HG03175 (cell line): ENCODE results near the gene BLOC1S6.

Experiments
- ATAC-seq: cut with Tn5 transposase; IDR thresholded peaks from one replicate; pipeline ENCODE4 v1.9.1; 2021; ENCODE audit warnings: mild to moderate bottlenecking, moderate library complexity; ENCODE audit not compliant: unreplicated experiment

BLOC1S6 gene, protein sequence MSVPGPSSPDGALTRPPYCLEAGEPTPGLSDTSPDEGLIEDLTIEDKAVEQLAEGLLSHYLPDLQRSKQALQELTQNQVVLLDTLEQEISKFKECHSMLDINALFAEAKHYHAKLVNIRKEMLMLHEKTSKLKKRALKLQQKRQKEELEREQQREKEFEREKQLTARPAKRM

GRCh38 chr15:45587095-45587862, at the start of gene BLOC1S6:
Gene BLOC1S6, plus strand, starts transcription at chr15:45587379. Its CDS starts 65 bp downstream, at chr15:45587444.
- peak; percentile 87 for ATAC-seq

DNA sequence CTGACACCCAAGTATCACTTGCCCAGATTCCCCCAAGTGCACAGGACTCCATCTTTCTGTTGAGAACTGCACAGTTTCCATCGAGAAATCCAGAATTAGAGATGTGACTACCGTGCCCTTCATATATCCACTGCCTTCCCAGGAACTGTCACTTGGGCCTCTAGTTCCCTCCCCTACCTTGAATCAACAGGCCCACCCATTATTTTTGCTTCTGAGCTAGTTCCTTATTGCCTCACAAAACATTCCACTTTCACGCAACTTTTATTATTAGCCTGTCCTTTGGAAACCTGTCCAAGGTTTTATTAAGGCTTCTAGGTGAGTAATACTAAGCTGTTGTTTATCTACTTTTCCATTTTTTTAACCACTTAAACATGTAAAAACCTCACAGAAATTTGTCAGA, 47.5 kb upstream of the BLOC1S6 start:
- no peak for ATAC-seq

- no peak for ATAC-seq
Measured at GRCh38 chr15:45540531-45540930, 46.6 kb upstream of the BLOC1S6 start.

DNA sequence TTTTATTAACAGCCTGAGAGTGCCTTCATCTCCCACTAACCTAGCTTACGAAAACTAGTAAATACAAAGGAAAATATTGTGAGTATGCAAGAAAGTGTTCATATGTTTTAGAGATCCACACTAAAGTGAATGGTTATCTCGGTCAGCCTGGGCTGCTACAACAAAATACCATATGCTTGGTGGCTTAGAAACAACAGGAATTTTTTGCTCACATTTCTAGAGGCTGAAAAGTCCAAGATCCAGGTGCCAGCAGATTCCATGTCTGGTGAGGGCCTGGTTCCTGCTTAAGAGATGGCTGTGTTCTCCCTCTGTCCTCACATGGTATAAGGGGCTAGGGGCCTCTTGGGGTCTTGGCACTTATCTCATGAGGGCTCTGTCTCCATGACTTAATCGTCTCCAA, 44.1 kb upstream of the BLOC1S6 start:
- no peak for ATAC-seq

DNA sequence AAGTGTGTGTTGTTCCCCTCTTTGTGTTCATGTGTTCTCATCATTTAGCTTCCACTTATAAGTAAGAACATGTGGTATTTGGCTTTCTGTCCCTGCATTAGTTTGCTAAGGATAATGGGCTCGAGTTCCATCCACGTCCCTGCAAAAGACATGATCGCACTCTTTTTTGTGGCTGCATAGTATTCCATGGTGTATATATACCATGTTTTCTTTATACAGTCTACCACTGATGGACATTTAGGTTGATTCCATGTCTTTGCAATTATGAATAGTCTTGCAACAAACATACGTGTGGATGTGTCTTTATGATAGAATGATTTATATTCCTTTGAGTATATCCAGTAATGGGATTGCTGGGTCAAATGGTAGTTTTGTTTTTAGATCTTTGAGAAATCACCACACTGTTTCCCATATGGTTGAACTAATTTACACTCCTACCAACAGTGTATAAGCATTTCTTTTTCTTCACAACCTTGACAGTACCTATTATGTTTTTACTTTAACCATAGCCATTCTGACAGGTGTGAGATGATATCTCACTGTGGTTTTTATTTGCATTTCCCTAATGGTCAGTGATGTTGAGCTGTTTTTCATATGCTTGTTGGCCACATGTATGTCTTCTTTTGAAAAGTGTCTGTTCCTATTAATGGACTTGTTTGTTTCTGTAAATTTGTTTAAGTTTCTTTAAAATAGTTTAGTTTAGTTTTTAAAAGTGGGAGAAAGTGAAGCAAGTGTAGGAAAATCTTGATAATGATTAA, 42.7 kb upstream of the BLOC1S6 start:
- peak; percentile 63 for ATAC-seq

GRCh38 chr15:45546789-45547188, 40.4 kb upstream of the BLOC1S6 start:
- no peak for ATAC-seq

GRCh38 chr15:45548753-45549520, 38.2 kb upstream of the BLOC1S6 start:
- no peak for ATAC-seq

DNA sequence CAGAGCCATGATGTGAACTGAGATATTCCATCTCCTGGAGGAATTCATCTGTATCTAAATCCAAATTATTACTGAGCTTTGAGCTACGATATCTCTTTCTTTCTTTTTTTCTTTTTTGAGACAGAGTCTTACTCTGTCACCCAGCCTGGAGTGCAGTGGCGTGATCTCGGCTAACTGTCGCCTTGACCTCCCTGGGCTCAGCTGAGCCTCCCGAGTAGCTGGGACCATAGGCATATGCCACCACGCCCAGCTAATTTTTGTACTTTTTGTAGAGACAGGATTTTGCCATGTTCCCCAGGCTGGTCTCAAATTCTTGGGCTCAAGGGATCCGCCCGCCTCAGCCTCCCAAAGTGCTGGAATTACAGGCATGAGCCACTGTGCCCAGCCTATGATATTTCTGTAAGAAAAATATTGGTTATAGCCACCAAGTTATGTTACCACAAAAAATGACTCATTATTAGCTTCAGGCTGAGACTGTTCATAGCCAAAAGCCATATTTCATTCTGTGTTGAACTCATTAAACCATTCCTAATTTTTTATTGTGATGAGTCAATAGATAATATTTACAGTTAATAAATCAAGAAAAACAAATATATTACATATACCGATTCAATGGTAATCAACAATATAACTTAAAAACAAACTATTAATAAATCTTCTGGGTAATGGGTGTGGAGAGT, 37.5 kb upstream of the BLOC1S6 start:
- ATAC-seq = no peak

DNA sequence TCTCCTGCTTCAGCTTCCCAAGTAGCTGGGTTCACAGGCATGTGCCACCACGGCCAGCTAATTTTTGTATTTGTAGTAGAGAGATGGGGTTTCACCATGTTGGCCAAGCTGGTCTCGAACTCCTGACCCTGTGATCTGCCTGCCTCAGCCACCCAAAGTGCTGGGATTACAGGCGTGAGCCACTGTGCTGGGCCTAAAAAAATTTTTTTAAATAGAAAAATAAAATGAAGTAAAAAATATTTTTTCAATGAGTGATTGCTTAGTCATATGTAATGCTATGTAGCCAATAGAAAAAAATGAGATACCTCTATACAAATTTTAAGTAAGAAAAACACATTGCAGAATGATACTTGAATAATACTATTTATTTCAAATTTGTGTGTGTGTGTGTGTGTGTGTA, 36.7 kb upstream of the BLOC1S6 start:
- ATAC-seq = no peak

- ATAC-seq = no peak
Measured at GRCh38 chr15:45551676-45552075, 35.5 kb upstream of the BLOC1S6 start.

GRCh38 chr15:45555934-45556608, 31.1 kb upstream of the BLOC1S6 start:
- peak; percentile 70 for ATAC-seq

GRCh38 chr15:45572617-45573016, 14.6 kb upstream of the BLOC1S6 start:
- ATAC-seq = no peak

- ATAC-seq = no peak
Measured at GRCh38 chr15:45573961-45574629, 13.1 kb upstream of the BLOC1S6 start.

- no peak for ATAC-seq
Measured at GRCh38 chr15:45581919-45582318, 5.3 kb upstream of the BLOC1S6 start.

DNA sequence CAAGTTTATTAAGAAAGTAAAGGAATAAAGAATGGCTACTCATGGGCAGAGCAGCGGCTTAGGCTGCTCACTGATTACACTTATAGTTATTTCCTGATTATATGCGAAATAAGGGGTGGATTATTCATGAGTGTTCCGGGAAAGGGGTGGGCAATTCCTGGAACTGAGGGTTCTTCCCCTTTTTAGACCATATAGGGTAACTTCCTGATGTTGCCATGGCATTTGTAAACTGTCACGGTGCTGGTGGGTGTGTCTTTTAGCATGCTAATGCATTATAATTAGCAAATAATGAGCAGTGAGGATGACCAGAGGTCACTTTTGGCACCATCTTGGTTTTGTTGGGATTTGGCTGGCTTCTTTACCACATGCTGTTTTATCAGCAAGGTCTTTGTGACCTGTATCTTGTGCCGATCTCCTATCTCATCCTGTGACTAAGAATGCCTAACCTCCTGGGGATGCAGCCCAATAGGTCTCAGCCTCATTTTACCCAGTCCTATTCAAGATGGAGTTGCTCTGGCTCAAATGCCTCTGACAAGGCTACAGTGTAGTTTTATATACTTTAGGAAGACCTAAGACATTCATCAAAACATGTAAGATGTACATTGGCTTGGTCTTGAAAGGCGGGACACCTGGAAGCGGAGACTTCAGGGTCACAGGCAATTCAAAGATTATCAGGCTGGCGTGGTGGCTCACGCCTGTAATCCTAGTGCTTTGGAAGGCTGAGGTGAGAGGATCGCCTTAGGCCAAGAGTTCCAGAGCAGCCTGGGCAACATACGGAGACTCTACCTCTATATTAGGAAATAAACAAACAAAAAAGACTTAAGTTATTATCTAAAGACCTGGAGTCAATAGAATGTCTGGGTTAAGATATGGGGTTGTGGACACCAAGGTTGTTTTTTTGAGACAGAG, 3.2 kb upstream of the BLOC1S6 start:
- ATAC-seq = no peak

GRCh38 chr15:45585069-45585791, 1.9 kb upstream of the BLOC1S6 start:
- no peak for ATAC-seq

DNA sequence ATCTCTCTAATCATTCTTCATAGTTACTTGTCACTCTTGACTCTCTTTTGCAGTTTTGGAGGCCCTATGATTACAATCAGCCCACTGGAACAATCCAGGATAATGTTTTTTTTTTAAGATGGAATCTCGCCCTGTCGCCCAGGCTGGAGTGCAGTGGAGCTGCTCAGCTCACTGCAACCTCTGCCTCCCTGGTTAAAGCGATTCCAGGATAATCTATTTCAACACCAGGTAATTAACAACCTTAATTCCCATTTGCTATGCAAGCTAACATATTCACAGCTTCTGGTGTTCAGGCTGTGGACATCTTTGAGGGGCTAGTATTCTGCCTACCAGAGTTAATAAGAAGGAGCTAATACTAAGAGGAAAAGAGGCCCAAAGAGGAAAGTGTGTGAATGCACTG, 1.1 kb upstream of the BLOC1S6 start:
- no peak for ATAC-seq

- ATAC-seq = peak; percentile 6
Measured at GRCh38 chr15:45586601-45587094, 531 bp upstream of the BLOC1S6 start.
